ENCODE measurements around the gene PIK3R6.
"Not testable (repeated sequence)": the region's sequence is repeated elsewhere in the genome, so short reads cannot be mapped to it uniquely, and the experiment has no call there.

PIK3R6 gene

GRCh38 chr17:8821446-8822105 is 45.9 kb downstream of the PIK3R6 start:
- no peak for DNase-seq

GRCh38 chr17:8820311-8821010 is 47.0 kb downstream of the PIK3R6 start:
- DNase-seq, result no peak

- no peak for DNase-seq
Observed at GRCh38 chr17:8818654-8819330, 48.7 kb downstream of the PIK3R6 start.

GRCh38 chr17:8818047-8818446 is 49.4 kb downstream of the PIK3R6 start:
- DNase-seq, result no peak

- DNase-seq, result no peak
Observed at GRCh38 chr17:8806926-8807550, 60.4 kb downstream of the PIK3R6 start.

GRCh38 chr17:8806253-8806925 is 61.1 kb downstream of the PIK3R6 start:
- DNase-seq, result no peak

GRCh38 chr17:8805396-8805795 is 62.1 kb downstream of the PIK3R6 start:
- not testable (repeated sequence) for DNase-seq

GRCh38 chr17:8803531-8804420 is 63.7 kb downstream of the PIK3R6 start:
- no peak for DNase-seq

- DNase-seq, result no peak
Observed at GRCh38 chr17:8801135-8801840, 66.2 kb downstream of the PIK3R6 start.

GRCh38 chr17:8800656-8801055 is 66.8 kb downstream of the PIK3R6 start:
- no peak for DNase-seq

- no peak for DNase-seq
Observed at GRCh38 chr17:8799570-8800212, 67.8 kb downstream of the PIK3R6 start.

- DNase-seq, result peak; percentile 62 to 73
Observed at GRCh38 chr17:8798846-8799569, 68.5 kb downstream of the PIK3R6 start, which contains the start of gene MFSD6L. MFSD6L (minus strand) TSS chr17:8799365; CDS start chr17:8799120, 245 bp downstream.

- no peak for DNase-seq
Observed at GRCh38 chr17:8798176-8798845, 69.2 kb downstream of the PIK3R6 start.

- no peak for DNase-seq
Observed at GRCh38 chr17:8797621-8798175, 69.8 kb downstream of the PIK3R6 start.

- no peak for DNase-seq
Observed at GRCh38 chr17:8794636-8795035, 72.8 kb downstream of the PIK3R6 start.

- DNase-seq, result no peak
Observed at GRCh38 chr17:8793649-8794048, 73.8 kb downstream of the PIK3R6 start.

- no peak for DNase-seq
Observed at GRCh38 chr17:8792646-8793045, 74.8 kb downstream of the PIK3R6 start.

GRCh38 chr17:8791910-8792270 is 75.6 kb downstream of the PIK3R6 start:
- no peak for DNase-seq

Data from NCI-H2081 (cell line).